GM12878 (cell line): Measurements from ENCODE around the gene RAC3.

Source experiments
- BHLHE40 ChIP-seq, 2 experiments: fragments of 450-650 bp in 1 of 2; IDR thresholded peaks; 2 replicates each; pipeline ENCODE4 v1.6.1; 2011 to 2017; ENCODE audit warnings: low read depth in 2 of 2, borderline replicate concordance in 1 of 2, improper control_type of control experiment in 1 of 2, low read length in 1 of 2, mild to moderate bottlenecking in 1 of 2
- CHD4 ChIP-seq: fragments of 200-600 bp; sonication (generic); IDR thresholded peaks from 2 replicates; pipeline ENCODE4 v1.6.1; 2016; ENCODE audit warnings: mild to moderate bottlenecking
- CREB1 ChIP-seq: IDR thresholded peaks from 2 replicates; pipeline ENCODE4 v1.6.1; 2012; ENCODE audit warnings: low read depth, mild to moderate bottlenecking, inconsistent platforms
- CTCF ChIP-seq, 3 experiments: IDR thresholded peaks in 2 of 3; conservative IDR thresholded peaks in 1 of 3; 2 replicates each; pipeline ENCODE4 v1.5.1; 2011; ENCODE audit warnings: low read depth in 3 of 3, low read length in 3 of 3, mild to moderate bottlenecking in 3 of 3, control low read depth in 2 of 3, moderate library complexity in 2 of 3, inconsistent platforms in 1 of 3, mixed read lengths in 1 of 3; ENCODE audit not compliant: control insufficient read depth in 2 of 3, insufficient read depth in 1 of 3; ENCODE audit errors: extremely low read depth in 1 of 3
- EZH2 ChIP-seq: IDR thresholded peaks from 2 replicates; pipeline ENCODE4 v1.6.1; 2012; ENCODE audit warnings: low read depth, mild to moderate bottlenecking, control low read depth, inconsistent platforms, low read length, borderline replicate concordance; ENCODE audit not compliant: control insufficient read depth
- JUND ChIP-seq: IDR thresholded peaks from 2 replicates; pipeline ENCODE4 v1.6.1; 2012; ENCODE audit warnings: low read depth, mild to moderate bottlenecking, low read length, improper control_type of control experiment, moderate library complexity
- MEF2A ChIP-seq: IDR thresholded peaks from 2 replicates; pipeline ENCODE4 v1.6.1; 2011; ENCODE audit warnings: low read depth, mild to moderate bottlenecking, low read length, moderate library complexity; ENCODE audit not compliant: insufficient read depth

DNA sequence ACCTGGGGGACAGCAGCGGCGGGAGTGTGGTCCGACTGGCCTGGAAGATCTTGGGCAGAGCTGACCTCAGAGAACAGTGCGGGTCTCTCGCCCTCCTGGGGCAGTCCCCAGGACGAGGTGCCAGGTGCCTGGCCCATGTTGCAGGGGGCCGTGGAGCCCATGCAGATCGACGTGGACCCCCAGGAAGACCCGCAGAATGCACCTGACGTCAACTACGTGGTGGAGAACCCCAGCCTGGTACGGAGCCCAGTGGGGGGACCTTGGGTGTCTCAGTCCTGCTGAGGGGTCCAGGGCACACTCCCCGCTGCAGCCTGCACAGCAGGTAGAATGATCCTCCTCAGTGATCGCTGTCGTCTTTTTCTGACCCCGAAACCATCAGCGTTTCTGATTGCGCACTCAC lies 21.7 kb downstream of the RAC3 start:
- no peak for TF ChIP-seq EZH2
- no peak for TF ChIP-seq BHLHE40 (IDR thresholded peaks at IDR 0.05; ENCODE audit: borderline replicate concordance in 1 of 2, low read depth in 2 of 2, low read length in 1 of 2)
- TF ChIP-seq MEF2A: no peak
- TF ChIP-seq CREB1: no peak
- TF ChIP-seq JUND: no peak
- TF ChIP-seq CTCF (IDR thresholded peaks at IDR 0.05 in 2 of 3, conservative IDR thresholded peaks at IDR 0.05 in 1 of 3; ENCODE audit: control insufficient read depth in 2 of 3, extremely low read depth in 1 of 3, insufficient read depth in 1 of 3, low read depth in 3 of 3, low read length in 3 of 3): no peak
- no peak for TF ChIP-seq CHD4
